ENCODE measurements around the gene TRAF1. TPM values are rescaled to one million over a fixed set of nuclear protein-coding genes. Genes with fewer than 3 reads are reported as not detected.

TRAF1 gene
- total and polyA plus RNA-seq, 2 of the 13 experiments (the other 11 are each of a cell fraction or from before 2014, with no cell fraction given): 0.44 to 1.0 TPM

DNA sequence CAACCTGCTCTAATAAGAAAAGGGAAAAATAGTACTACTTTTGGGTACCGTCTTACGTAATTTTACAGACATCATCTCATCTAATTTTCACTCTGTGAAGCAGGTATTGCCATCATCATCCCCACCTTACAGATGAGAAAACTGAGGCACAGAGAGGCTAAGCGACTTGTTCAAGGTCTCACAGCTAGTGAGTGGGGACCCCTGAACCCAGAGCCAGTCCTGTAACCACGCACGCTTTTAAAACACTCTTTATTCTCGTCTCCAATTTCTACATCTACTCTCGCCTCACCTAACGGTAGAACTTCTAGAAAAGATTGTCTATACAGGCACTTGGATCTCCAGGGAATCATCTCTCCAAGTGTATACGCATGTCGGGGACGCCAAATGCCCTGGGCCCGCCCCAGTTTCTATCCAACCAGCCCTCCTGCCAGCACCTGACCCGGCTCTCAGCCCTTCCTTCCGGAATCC lies 1.5 kb upstream of the TRAF1 start:
- H3K27ac ChIP-seq (ENCODE audit: extremely low read length, insufficient read depth, low read length): no peak overlapping the region
- peak overlapping the region; percentile 69 for H3K9ac ChIP-seq (ENCODE audit: insufficient read depth, low read depth, low read length)
- H3K4me3 ChIP-seq (replicated peaks in 1 of 3; ENCODE audit: insufficient read depth in 1 of 3, low read depth in 2 of 3, low read length in 3 of 3): peak overlapping the region; percentile 69 to 86 (median 84)
- TF ChIP-seq ZNF629 (CRISPR knock-in tag; conservative IDR thresholded peaks at IDR 0.05) (peak; percentile 95), GABPA (IDR thresholded peaks at IDR 0.05; ENCODE audit: low read depth, low read length) (no peak), GABPA (CRISPR knock-in tag; IDR thresholded peaks at IDR 0.05; ENCODE audit: low read depth) (peak; percentile 16; the same call in 1 of the 2 replicates), ZMYM3 (CRISPR knock-in tag; IDR thresholded peaks at IDR 0.05) (peak; percentile 68; the same call in 1 of the 2 replicates), HNRNPK (IDR thresholded peaks at IDR 0.05; ENCODE audit: low read depth, low read length, poor library complexity, severe bottlenecking) (no peak), ZNF335 (CRISPR knock-in tag; IDR thresholded peaks at IDR 0.05) (no peak), CC2D1A (CRISPR knock-in tag; IDR thresholded peaks at IDR 0.05) (no peak)
- ChIA-PET POLR2A (no interaction called here), CTCF (ENCODE audit: low intra/inter-chr PET ratio, low total read pairs) (no interaction called here)
- BruUV-seq (replicated peaks): no TSS peak
- intact Hi-C loops (cut with micrococcal nuclease; ENCODE audit: unreplicated experiment): loop anchor here (2.0 to 5.0 kb wide), 2 partner anchors 36 to 51 kb away; partner anchors contain the start of gene PHF19
- no peaks in the 10 kb centered on the region for H3K36me3 ChIP-seq (replicated peaks in 1 of 2; ENCODE audit: control insufficient read depth in 1 of 2, insufficient read depth in 2 of 2, low read length in 2 of 2)
- no peaks in the 10 kb centered on the region for H3K9me3 ChIP-seq (ENCODE audit: low read length)
- H3K27me3 ChIP-seq (ENCODE audit: control insufficient read depth in 1 of 2, insufficient read depth in 2 of 2, low read length in 2 of 2): peaks cover 2 to 17% of the 10 kb centered on the region in 2 experiments; a peak in 2 of 5 replicates
- ATAC-seq (peak; percentile 17), FAIRE-seq (no peak), DNase-seq (ENCODE audit: low spot score) (no peak)
- 39% methylated on average over 14 of the region's 14 CpGs for WGBS (ENCODE audit: low lambda C conversion rate)
- H3K4me2 ChIP-seq (ENCODE audit: low read depth, low read length): peak overlapping the region; percentile 94
- no peaks in the 10 kb centered on the region for H4K20me1 ChIP-seq (ENCODE audit: insufficient read depth, low read length)
- in situ Hi-C loops (cut with HindIII; ENCODE audit: extremely low pct_ligation_motif_present, low pct_unique_long_range_greater_than_20kb): no loop called here
- H3K79me2 ChIP-seq (ENCODE audit: insufficient read depth, low read length): no peaks in the 10 kb centered on the region
- H3K4me1 ChIP-seq (ENCODE audit: insufficient read depth, low read length): peaks cover 17% of the 10 kb centered on the region
- peak overlapping the region; percentile 47 for H2AFZ ChIP-seq (ENCODE audit: low read length)

DNA sequence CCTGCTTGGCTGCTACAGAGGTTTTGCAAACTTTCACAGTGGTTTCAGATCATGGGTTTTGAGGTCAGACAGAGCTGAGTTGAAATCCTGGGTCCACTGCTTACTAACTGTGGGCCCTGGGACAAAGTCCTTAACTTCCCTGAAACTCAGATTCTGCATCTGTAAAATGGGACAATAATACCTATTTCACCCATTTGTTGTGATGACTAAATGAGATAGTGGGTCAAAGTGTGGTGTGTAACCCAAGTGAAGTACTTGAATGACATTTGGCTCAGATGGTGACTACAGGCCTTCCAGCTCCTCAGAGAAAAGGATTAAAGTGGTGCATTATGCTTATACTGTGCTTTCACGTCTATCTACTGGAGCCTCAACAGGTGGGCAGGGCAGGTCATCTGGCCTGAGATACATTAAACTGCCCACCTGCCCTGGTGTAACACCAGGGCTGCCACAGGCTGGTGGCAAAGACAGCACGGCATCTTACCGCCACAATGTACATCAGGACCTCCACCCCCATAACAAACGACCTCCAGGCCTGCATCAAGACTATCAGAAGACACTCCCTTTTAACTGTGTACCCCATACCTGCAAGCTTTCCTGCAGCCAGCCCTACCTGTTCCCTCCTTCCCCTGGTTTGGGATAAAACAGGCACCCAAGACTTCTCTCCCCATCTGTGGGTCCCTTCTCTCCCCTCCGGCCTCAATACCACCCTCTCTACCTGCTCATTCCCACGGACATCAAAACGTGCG lies 846 bp upstream of the TRAF1 start:
- intact Hi-C loops (cut with micrococcal nuclease; ENCODE audit: unreplicated experiment): loop anchor here (2.0 to 5.0 kb wide), 2 partner anchors 35 to 51 kb away; partner anchors contain the start of gene PHF19
- Histone ChIP-seq H3K9ac (ENCODE audit: insufficient read depth, low read depth, low read length) (no peak overlapping the region), H3K4me3 (replicated peaks in 1 of 3; ENCODE audit: insufficient read depth in 1 of 3, low read depth in 2 of 3, low read length in 3 of 3) (no peak overlapping the region), H2AFZ (ENCODE audit: low read length) (no peak overlapping the region), H3K36me3 (replicated peaks in 1 of 2; ENCODE audit: control insufficient read depth in 1 of 2, insufficient read depth in 2 of 2, low read length in 2 of 2) (no peaks in the 10 kb centered on the region), H3K79me2 (ENCODE audit: insufficient read depth, low read length) (no peaks in the 10 kb centered on the region), H3K4me1 (ENCODE audit: insufficient read depth, low read length) (peaks cover 17% of the 10 kb centered on the region), H3K4me2 (ENCODE audit: low read depth, low read length) (no peak overlapping the region), H3K27me3 (ENCODE audit: control insufficient read depth in 1 of 2, insufficient read depth in 2 of 2, low read length in 2 of 2) (peaks cover 2 to 17% of the 10 kb centered on the region in 2 experiments; a peak in 2 of 5 replicates), H4K20me1 (ENCODE audit: insufficient read depth, low read length) (no peaks in the 10 kb centered on the region), H3K27ac (ENCODE audit: extremely low read length, insufficient read depth, low read length) (no peak overlapping the region), H3K9me3 (ENCODE audit: low read length) (no peaks in the 10 kb centered on the region)
- ATAC-seq (no peak), FAIRE-seq (no peak), DNase-seq (ENCODE audit: low spot score) (no peak)
- no peak for TF ChIP-seq SNAPC5 (CRISPR knock-in tag; IDR thresholded peaks at IDR 0.05; ENCODE audit: borderline replicate concordance)
- TF ChIP-seq HNRNPUL1 (IDR thresholded peaks at IDR 0.05; ENCODE audit: low read depth, low read length): no peak
- TF ChIP-seq KAT2B (IDR thresholded peaks at IDR 0.05; ENCODE audit: borderline replicate concordance, low read depth, low read length): no peak
- TF ChIP-seq ZNF629 (CRISPR knock-in tag; conservative IDR thresholded peaks at IDR 0.05): peak; percentile 88
- ChIA-PET CTCF (ENCODE audit: low intra/inter-chr PET ratio, low total read pairs) (no interaction called here), POLR2A (no interaction called here)
- BruUV-seq (replicated peaks): no TSS peak
- in situ Hi-C loops (cut with HindIII; ENCODE audit: extremely low pct_ligation_motif_present, low pct_unique_long_range_greater_than_20kb): no loop called here
- WGBS (ENCODE audit: low lambda C conversion rate): 46% methylated on average over 6 of the region's 8 CpGs

Measured in HepG2 (cell line).